ENCODE data around the gene AGGF1.
"Not testable (repeated sequence)": the region's sequence is repeated elsewhere in the genome, so short reads cannot be mapped to it uniquely, and the experiment has no call there.

AGGF1 gene

GRCh38 chr5:77101298-77101697 lies 71.1 kb downstream of the AGGF1 start:
- no peak overlapping the region for H3K4me3 ChIP-seq (ENCODE audit: low read depth, low read length)
- no peak for DNase-seq (ENCODE audit: low read depth)
- TF ChIP-seq POLR2A (IDR thresholded peaks at IDR 0.05; ENCODE audit: extremely low read depth, insufficient read length) (no peak), CTCF (IDR thresholded peaks at IDR 0.05; ENCODE audit: low read depth, low read length) (no peak), MAX (IDR thresholded peaks at IDR 0.05; ENCODE audit: low read depth, low read length) (no peak), MYC (IDR thresholded peaks at IDR 0.05; ENCODE audit: low read depth, low read length) (no peak)

GRCh38 chr5:77102549-77102948 lies 72.3 kb downstream of the AGGF1 start:
- no peak overlapping the region for H3K4me3 ChIP-seq (ENCODE audit: low read depth, low read length)
- no peak for DNase-seq (ENCODE audit: low read depth)
- no peak for TF ChIP-seq MAX (IDR thresholded peaks at IDR 0.05; ENCODE audit: low read depth, low read length)

GRCh38 chr5:77103457-77103856 lies 73.3 kb downstream of the AGGF1 start:
- no peak for TF ChIP-seq MYC (IDR thresholded peaks at IDR 0.05; ENCODE audit: low read depth, low read length)
- no peak for TF ChIP-seq CTCF (IDR thresholded peaks at IDR 0.05; ENCODE audit: low read depth, low read length)
- TF ChIP-seq POLR2A (IDR thresholded peaks at IDR 0.05; ENCODE audit: extremely low read depth, insufficient read length), result no peak
- no peak for TF ChIP-seq MAX (IDR thresholded peaks at IDR 0.05; ENCODE audit: low read depth, low read length)
- H3K4me3 ChIP-seq (ENCODE audit: low read depth, low read length), result no peak overlapping the region
- no peak for DNase-seq (ENCODE audit: low read depth)

GRCh38 chr5:77104813-77105212 lies 74.6 kb downstream of the AGGF1 start:
- no peak overlapping the region for H3K4me3 ChIP-seq (ENCODE audit: low read depth, low read length)
- DNase-seq (ENCODE audit: low read depth), result no peak
- no peak for TF ChIP-seq POLR2A (IDR thresholded peaks at IDR 0.05; ENCODE audit: extremely low read depth, insufficient read length)
- no peak for TF ChIP-seq MAX (IDR thresholded peaks at IDR 0.05; ENCODE audit: low read depth, low read length)
- no peak for TF ChIP-seq CTCF (IDR thresholded peaks at IDR 0.05; ENCODE audit: low read depth, low read length)
- no peak for TF ChIP-seq MYC (IDR thresholded peaks at IDR 0.05; ENCODE audit: low read depth, low read length)

GRCh38 chr5:77107035-77107434 lies 76.8 kb downstream of the AGGF1 start:
- H3K4me3 ChIP-seq (ENCODE audit: low read depth, low read length); DNase-seq (ENCODE audit: low read depth): not testable (repeated sequence)

All from NB4 (cell line).